ENCODE measurements around the gene HDAC4.

- no peak for TF ChIP-seq POLR2A (IDR thresholded peaks at IDR 0.05)
- no peak for TF ChIP-seq CTCF (IDR thresholded peaks at IDR 0.05)
Observed at GRCh38 chr2:239054921-239055320, 345.9 kb downstream of the HDAC4 start.

Measured in testis (tissue), 2 donors.